PC-3 (cell line): ENCODE measurements around the gene CNTNAP2.

Experiments
- CTCF ChIP-seq: fragments of 300-600 bp; sonication (generic); conservative IDR thresholded peaks from 2 replicates; pipeline ENCODE4 v1.5.1; 2017; ENCODE audit warnings: antibody characterized with exemption, low read depth, mild to moderate bottlenecking, low read length
- EZH2 ChIP-seq: fragments of 300-600 bp; sonication (generic); IDR thresholded peaks from one replicate; pipeline ENCODE4 v1.6.1; 2017; ENCODE audit warnings: antibody characterized with exemption, mild to moderate bottlenecking, low read length; ENCODE audit not compliant: unreplicated experiment
- EZH2phosphoT487 ChIP-seq: fragments of 300-600 bp; sonication (generic); IDR thresholded peaks from 2 replicates; pipeline ENCODE4 v1.6.1; 2018; ENCODE audit warnings: mild to moderate bottlenecking, antibody characterized with exemption, low read length, borderline replicate concordance

GRCh38 chr7:147638566-147638965 is 1522.0 kb downstream of the CNTNAP2 start:
- TF ChIP-seq CTCF (no peak), EZH2 (no peak), EZH2phosphoT487 (no peak)
